Activated CD4-positive, alpha-beta T cell treated with anti-CD3 and anti-CD28 coated beads, Interleukin-2, amount 10 ng/mL, durations not matched to agents 24 days and 14 days (primary cell): Measurements from ENCODE around the gene TXK. TPM values are rescaled to one million over a fixed set of nuclear protein-coding genes. Genes with fewer than 3 reads are reported as not detected.

Experiments used
- DNase-seq: peaks from one replicate; pipeline ENCODE4 v3.0.0; 2022
- H3K27ac Mint-ChIP-seq: one replicate; pipeline ENCODE4 v1.8.0; 2022; ENCODE audit warnings: mild to moderate bottlenecking, mixed read lengths
- H3K27me3 Mint-ChIP-seq: one replicate; pipeline ENCODE4 v1.8.0; 2022; ENCODE audit warnings: mixed read lengths
- H3K36me3 Mint-ChIP-seq: one replicate; pipeline ENCODE4 v1.8.0; 2022; ENCODE audit warnings: low read depth, mild to moderate bottlenecking, mixed read lengths
- H3K4me1 Mint-ChIP-seq: one replicate; pipeline ENCODE4 v1.8.0; 2021; ENCODE audit warnings: mixed read lengths
- H3K4me3 Mint-ChIP-seq: one replicate; pipeline ENCODE4 v1.8.0; 2022; ENCODE audit warnings: mild to moderate bottlenecking, moderate library complexity, mixed read lengths
- H3K9me3 Mint-ChIP-seq: one replicate; pipeline ENCODE4 v1.8.0; 2021; ENCODE audit warnings: mixed read lengths
- intact Hi-C: fragments of 100-400 bp; cut with micrococcal nuclease; formaldehyde crosslinking; loops from one replicate; pipeline ENCODE4 v1.15.1; 2023
- total RNA-seq: library from RNA; stranded (reverse); gene quantifications from 2 replicates; pipeline ENCODE4 v1.2.3, GENCODE V29; 2022

Gene TXK
- total RNA-seq, 1 donor from 2014 or later: 7.6 TPM

DNA sequence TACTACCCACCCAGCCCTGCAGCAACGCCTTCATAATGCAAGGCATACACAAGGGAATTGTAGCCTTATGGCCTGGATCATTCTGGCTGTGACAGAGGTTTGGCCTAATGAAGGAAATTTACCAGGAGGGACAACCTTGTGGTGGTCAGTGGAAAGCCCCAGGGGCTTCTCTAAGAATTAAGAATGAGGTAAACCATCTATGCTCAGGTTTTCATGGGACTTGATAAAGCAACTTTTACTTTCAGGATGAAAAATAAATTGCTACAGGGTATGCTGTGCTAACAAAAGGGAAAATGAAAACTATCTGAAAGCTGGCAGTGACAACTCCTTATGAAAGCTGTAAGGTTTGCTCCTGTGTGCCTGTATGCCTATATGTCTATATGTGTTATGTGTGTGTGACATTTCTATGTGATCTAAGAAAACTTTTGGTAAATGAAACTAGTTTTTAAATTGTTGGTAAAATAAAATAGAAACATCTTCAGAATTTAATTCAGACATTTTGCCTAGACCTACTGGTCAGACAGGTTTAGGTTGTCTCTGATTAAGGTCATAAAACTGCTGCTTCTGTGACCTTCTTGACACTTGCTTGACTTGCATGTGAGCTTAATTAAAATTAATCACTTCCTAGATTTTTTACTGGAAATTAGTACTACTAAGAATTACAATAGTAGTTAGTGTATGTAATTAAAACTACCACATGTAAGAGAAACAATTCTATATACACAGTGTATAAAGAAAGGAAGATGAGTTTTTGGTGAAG is 19.9 kb upstream of the TXK start:
- peaks cover 15% of the 10 kb centered on the region for H3K36me3 Mint-ChIP-seq
- H3K27me3 Mint-ChIP-seq: no peaks in the 10 kb centered on the region
- H3K27ac Mint-ChIP-seq: no peak overlapping the region

DNA sequence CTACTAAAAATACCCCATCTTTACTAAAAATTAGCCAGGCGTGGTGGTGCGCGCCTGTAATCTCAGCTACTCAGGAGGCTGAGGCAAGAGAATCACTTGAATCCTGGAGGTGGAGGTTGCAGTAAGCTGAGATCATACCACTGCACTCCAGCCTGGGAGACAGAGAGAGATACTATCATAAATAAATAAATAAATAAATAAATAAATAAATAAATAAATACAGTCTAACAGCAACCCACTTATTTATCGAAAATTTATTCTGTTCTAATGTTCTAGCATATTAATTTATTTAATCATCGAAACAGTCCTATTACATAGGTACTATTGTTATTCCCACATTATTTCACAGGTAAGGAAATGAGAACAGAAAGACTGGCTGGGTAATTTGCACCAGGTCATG is 18.2 kb upstream of the TXK start:
- intact Hi-C loops: no loop called here
- H3K27ac Mint-ChIP-seq: no peak overlapping the region
- no peak for DNase-seq
- peaks cover 9% of the 10 kb centered on the region for H3K36me3 Mint-ChIP-seq
- peaks cover 2% of the 10 kb centered on the region for H3K4me1 Mint-ChIP-seq
- H3K9me3 Mint-ChIP-seq: peaks cover 9% of the 10 kb centered on the region
- no peaks in the 10 kb centered on the region for H3K27me3 Mint-ChIP-seq
- no peak overlapping the region for H3K4me3 Mint-ChIP-seq

More for the DNA sequence above, 19.9 kb upstream of the TXK start:
- intact Hi-C loops: no loop called here
- peaks cover 18% of the 10 kb centered on the region for H3K9me3 Mint-ChIP-seq
- H3K4me1 Mint-ChIP-seq: peaks cover 2% of the 10 kb centered on the region
- no peak for DNase-seq
- no peak overlapping the region for H3K4me3 Mint-ChIP-seq

DNA sequence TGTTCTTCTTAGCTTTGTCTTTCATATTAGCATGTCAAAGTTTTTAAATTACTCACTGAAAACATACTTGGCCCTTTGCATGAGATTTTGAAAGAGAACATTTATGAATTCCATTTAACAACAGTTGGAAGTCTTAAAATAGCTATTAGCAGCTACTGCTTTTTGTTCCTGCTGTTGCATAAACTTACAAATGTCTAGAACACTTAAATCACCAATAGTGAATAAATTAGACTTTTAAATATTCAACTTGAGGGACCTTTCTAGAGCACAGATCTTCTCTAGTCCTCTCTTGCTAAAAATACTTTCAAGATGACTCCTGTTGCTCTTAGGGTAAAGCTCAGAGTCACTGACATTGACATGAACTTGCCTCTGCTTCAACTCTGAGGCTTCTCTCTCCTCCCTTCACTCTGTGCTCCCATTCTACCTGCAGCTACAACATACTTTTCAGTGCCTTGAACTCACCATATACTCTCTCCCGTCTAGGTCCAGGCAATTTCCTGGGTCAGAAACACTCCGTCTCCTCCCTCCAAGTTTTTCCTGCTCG is 15.8 kb upstream of the TXK start:
- no peak for DNase-seq
- Mint-ChIP-seq H3K4me3 (no peak overlapping the region), H3K4me1 (peaks cover 2% of the 10 kb centered on the region), H3K9me3 (peaks cover 7% of the 10 kb centered on the region), H3K27ac (no peak overlapping the region), H3K36me3 (peaks cover 7% of the 10 kb centered on the region), H3K27me3 (no peaks in the 10 kb centered on the region)
- intact Hi-C loops: no loop called here

- H3K27me3 Mint-ChIP-seq: no peaks in the 10 kb centered on the region
- H3K4me1 Mint-ChIP-seq: peaks cover 2% of the 10 kb centered on the region
- no peaks in the 10 kb centered on the region for H3K36me3 Mint-ChIP-seq
- H3K4me3 Mint-ChIP-seq: no peak overlapping the region
- intact Hi-C loops: no loop called here
- DNase-seq: no peak
- H3K27ac Mint-ChIP-seq: no peak overlapping the region
- no peaks in the 10 kb centered on the region for H3K9me3 Mint-ChIP-seq
Measured at GRCh38 chr4:48147621-48148020, 13.6 kb upstream of the TXK start.

- peaks cover 44% of the 10 kb centered on the region for H3K4me1 Mint-ChIP-seq
- no peaks in the 10 kb centered on the region for H3K9me3 Mint-ChIP-seq
- DNase-seq: peak; percentile 48
- no peak overlapping the region for H3K27ac Mint-ChIP-seq
- H3K27me3 Mint-ChIP-seq: no peaks in the 10 kb centered on the region
- no peaks in the 10 kb centered on the region for H3K36me3 Mint-ChIP-seq
- intact Hi-C loops: loop anchor here (2.0 to 5.0 kb wide), 2 partner anchors 138 to 454 kb away; no protein-coding TSS in a partner anchor
- H3K4me3 Mint-ChIP-seq: no peak overlapping the region
Measured at GRCh38 chr4:48141048-48141447, 7.0 kb upstream of the TXK start.

DNA sequence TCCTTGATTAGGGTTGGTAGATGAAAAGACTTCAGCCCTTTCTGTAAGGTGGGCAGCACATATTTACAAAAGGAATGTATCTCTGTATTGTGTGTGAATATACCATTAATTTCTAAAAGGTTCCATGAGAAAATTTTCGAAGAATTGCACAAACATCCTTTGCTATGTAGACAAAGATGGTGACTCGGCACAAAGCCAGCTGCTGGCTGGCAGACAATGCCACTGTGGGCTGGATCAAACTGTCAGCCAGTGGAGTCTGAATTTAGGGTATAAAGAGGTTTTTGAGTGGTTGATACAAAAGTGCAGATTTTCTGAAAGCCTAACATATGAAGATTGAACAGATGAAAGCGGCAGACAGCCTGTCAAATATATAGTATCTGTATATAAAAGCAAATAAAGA is 5.6 kb upstream of the TXK start:
- H3K9me3 Mint-ChIP-seq: no peaks in the 10 kb centered on the region
- no peak overlapping the region for H3K4me3 Mint-ChIP-seq
- H3K27ac Mint-ChIP-seq: peak overlapping the region; percentile 93
- H3K4me1 Mint-ChIP-seq: peaks cover 54% of the 10 kb centered on the region
- no peaks in the 10 kb centered on the region for H3K27me3 Mint-ChIP-seq
- H3K36me3 Mint-ChIP-seq: peaks cover 3% of the 10 kb centered on the region
- intact Hi-C loops: loop anchor here (1.0 to 10.0 kb wide), 5 partner anchors 11 to 452 kb away; no protein-coding TSS in a partner anchor
- peak; percentile 60 for DNase-seq

GRCh38 chr4:48138936-48139335 is 4.9 kb upstream of the TXK start:
- Mint-ChIP-seq H3K4me3 (peak overlapping the region; percentile 66), H3K27ac (peak overlapping the region; percentile 93), H3K4me1 (peaks cover 62% of the 10 kb centered on the region), H3K9me3 (no peaks in the 10 kb centered on the region), H3K36me3 (peaks cover 3% of the 10 kb centered on the region), H3K27me3 (no peaks in the 10 kb centered on the region)
- peak; percentile 88 for DNase-seq
- intact Hi-C loops: loop anchor here (1.0 to 10.0 kb wide), 3 partner anchors 11 to 406 kb away; no protein-coding TSS in a partner anchor

DNA sequence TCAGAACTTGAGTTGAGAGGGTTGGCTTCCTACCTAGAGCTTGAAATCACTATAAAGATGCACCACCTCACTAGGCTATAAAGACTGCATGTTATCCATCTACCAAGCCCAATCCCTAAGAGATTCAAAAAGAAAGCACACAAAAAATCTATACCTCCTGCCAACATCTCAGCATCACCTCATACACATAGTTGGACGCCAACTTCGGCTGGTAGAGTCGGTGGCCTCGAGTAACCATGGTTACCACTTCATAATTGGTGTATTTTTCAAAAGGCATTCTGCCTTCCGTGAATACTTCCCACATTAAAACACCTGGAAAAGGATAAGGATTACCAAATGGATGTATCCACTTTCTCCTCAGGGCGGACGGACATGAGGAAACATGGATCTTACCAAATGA is 4.5 kb upstream of the TXK start:
- Mint-ChIP-seq H3K27me3 (no peaks in the 10 kb centered on the region), H3K4me1 (peaks cover 66% of the 10 kb centered on the region), H3K9me3 (no peaks in the 10 kb centered on the region), H3K4me3 (peak overlapping the region; percentile 66), H3K27ac (peak overlapping the region; percentile 93), H3K36me3 (peaks cover 3% of the 10 kb centered on the region)
- DNase-seq: no peak
- intact Hi-C loops: loop anchor here (2.0 to 10.0 kb wide), 2 partner anchors 24 to 406 kb away; no protein-coding TSS in a partner anchor

- H3K9me3 Mint-ChIP-seq: no peaks in the 10 kb centered on the region
- intact Hi-C loops: loop anchor here (2.0 to 10.0 kb wide), 2 partner anchors 25 to 407 kb away; no protein-coding TSS in a partner anchor
- H3K4me1 Mint-ChIP-seq: peaks cover 66% of the 10 kb centered on the region
- no peaks in the 10 kb centered on the region for H3K27me3 Mint-ChIP-seq
- H3K27ac Mint-ChIP-seq: peak overlapping the region; percentile 93
- peak overlapping the region; percentile 66 for H3K4me3 Mint-ChIP-seq
- DNase-seq: peak; percentile 80
- H3K36me3 Mint-ChIP-seq: peaks cover 3% of the 10 kb centered on the region
Measured at GRCh38 chr4:48137846-48138245, 3.8 kb upstream of the TXK start.

DNA sequence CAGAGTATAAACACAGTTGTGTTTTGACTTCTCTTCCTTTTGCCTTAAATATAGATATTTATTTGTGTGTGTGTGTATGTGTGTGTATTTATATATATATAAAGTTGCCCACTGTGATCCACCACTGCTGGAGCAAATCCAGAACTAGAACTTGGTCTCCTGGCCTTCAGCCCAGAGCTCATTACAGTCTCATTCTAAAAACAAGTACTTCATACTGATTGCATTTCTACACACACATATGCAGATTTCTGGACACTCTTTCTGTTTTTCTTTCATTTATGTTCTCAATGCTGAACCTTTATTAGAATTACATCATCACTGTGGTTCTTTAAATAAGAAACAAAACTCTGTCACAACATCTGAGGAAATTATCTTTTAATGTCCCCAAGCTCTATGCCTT is 381 bp downstream of the TXK start:
- H3K36me3 Mint-ChIP-seq: peaks cover 9% of the 10 kb centered on the region
- intact Hi-C loops: loop anchor here (5.0 to 10.0 kb wide), 2 partner anchors 411 to 699 kb away; partner anchors contain the start of gene OCIAD1
- no peaks in the 10 kb centered on the region for H3K9me3 Mint-ChIP-seq
- H3K27me3 Mint-ChIP-seq: no peaks in the 10 kb centered on the region
- peak overlapping the region; percentile 78 for H3K4me3 Mint-ChIP-seq
- H3K27ac Mint-ChIP-seq: peak overlapping the region; percentile 93
- peaks cover 76% of the 10 kb centered on the region for H3K4me1 Mint-ChIP-seq
- no peak for DNase-seq

- no peak for DNase-seq
- Mint-ChIP-seq H3K9me3 (no peaks in the 10 kb centered on the region), H3K27ac (peak overlapping the region; percentile 93), H3K4me1 (peaks cover 73% of the 10 kb centered on the region), H3K36me3 (peaks cover 9% of the 10 kb centered on the region), H3K4me3 (peak overlapping the region; percentile 78), H3K27me3 (no peaks in the 10 kb centered on the region)
- intact Hi-C loops: loop anchor here (5.0 to 10.0 kb wide), 2 partner anchors 413 to 701 kb away; partner anchors contain the start of gene OCIAD1
Measured at GRCh38 chr4:48131736-48132135, 2.3 kb downstream of the TXK start.

DNA sequence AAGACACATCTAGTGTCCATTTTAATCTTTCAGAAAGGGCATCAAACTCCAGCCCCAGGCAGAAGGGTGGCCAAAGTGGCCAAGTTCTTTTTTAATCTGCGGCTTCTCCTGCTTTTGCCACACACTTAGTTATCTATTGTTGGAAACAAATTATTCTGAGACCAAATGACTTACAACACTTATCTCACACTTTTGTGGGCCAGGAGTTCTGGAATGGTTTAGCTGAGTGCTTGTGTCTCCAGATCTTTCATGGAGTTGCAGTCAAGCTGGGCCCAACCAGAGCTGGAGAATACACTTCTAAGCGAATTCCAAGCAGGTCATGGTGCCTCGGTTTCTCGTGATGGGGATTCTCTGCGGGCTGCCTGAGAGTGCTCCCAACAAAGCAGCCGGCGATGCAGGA is 4.0 kb downstream of the TXK start:
- peaks cover 11% of the 10 kb centered on the region for H3K36me3 Mint-ChIP-seq
- no peaks in the 10 kb centered on the region for H3K9me3 Mint-ChIP-seq
- intact Hi-C loops: loop anchor here (5.0 to 10.0 kb wide), 2 partner anchors 415 to 702 kb away; partner anchors contain the start of gene OCIAD1
- H3K27me3 Mint-ChIP-seq: no peaks in the 10 kb centered on the region
- H3K4me3 Mint-ChIP-seq: peak overlapping the region; percentile 78
- no peak for DNase-seq
- peak overlapping the region; percentile 93 for H3K27ac Mint-ChIP-seq
- H3K4me1 Mint-ChIP-seq: peaks cover 74% of the 10 kb centered on the region

DNA sequence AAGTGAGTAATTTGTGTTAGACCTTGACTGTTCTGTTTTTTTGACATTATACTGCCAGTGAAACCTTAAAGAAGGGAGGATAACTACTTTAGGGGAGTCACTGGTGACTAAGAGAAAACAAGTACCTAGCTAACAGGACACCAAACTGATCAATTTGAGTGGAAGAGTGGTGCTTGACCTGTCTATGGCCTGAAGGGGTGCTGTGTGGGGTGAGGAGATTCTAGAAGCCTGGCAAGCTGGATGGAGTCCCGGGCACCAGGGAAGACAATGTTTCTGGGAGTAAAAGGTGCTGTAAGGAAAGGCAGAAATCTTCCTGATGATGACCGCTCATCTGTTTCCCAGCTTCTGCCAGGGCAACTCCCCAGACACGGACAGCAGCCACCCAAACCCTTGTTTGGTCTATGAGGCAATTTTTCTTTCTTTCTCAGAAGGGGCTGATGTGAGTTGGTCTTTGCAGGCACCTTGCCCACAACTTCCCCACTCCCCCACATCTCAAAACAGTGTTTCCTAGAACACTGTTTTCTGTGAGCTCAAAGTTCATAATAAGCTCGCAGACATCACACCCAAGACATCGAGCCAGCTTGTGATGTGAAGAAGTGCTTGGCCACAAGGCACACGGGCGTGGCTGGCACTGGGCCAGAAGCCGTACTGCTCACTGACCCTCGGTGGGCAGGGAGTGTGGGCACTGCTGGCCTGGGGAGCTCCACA is 4.6 kb downstream of the TXK start:
- Mint-ChIP-seq H3K4me3 (peak overlapping the region; percentile 78), H3K27me3 (no peaks in the 10 kb centered on the region), H3K27ac (peak overlapping the region; percentile 93), H3K4me1 (peaks cover 72% of the 10 kb centered on the region), H3K9me3 (no peaks in the 10 kb centered on the region), H3K36me3 (peaks cover 14% of the 10 kb centered on the region)
- intact Hi-C loops: loop anchor here (1.0 to 10.0 kb wide), 10 partner anchors 26 to 835 kb away; partner anchors contain the start of genes COMMD8, NFXL1, OCIAD1 and SLAIN2
- DNase-seq: peak; percentile 81
